ENCODE results near the gene HFM1. TPM values are rescaled to one million over a fixed set of nuclear protein-coding genes. Genes with fewer than 3 reads are reported as not detected.

The HFM1 gene
- total RNA-seq (2014; rRNA removed; shearing (Covaris generic)): 0.66 and 1.0 TPM in 2 replicates

DNA sequence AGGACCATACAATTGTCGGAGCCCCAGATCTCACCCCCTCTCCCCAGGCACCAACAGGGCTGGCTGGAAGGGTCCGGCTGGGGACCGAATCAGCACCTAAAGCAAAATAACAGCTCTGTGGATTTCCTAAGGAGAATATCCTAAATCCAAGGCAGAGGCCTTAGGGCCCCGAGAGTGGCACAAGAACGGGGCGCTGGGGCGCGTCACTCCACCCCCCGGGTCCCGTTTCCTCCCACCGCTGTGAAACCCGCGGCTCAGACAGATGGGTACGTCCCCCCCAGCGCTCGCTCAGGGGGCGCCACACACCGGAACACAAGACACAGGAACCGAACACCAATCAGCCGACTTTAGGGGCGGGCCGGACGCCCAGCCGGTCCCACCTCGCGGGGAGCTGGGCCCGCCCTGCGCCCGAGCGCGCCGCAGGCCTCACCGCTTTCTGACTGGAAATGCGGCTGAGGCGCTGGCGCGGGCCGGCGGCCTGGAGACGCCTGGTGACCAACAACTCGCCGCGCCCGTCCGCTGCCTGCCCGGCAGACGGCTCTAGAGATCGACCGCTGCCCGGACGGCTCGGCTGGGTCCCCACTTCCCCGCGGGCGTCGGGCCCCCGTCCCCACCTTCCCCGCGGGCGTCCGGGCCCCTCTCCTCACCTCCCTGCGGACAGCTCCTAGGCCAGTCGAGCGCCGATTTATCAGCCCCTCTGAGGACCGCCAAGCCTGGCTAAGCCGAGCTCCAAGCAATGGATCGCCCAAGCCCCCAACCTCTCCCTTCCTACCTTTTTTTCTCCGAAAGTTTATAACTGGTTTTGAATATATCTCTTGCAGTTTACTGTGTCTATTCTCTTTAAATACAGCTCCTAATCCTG lies at the start of gene HFM1:
TSS of gene HFM1 (minus strand) at position 687 of the 862 bp plus-strand sequence. CDS start 3,755 bp downstream, outside the sequence.

Small RNA genes within 50 kb of the gene (small RNA-seq; reads per million reads assigned to genes)
- not detected for gene RF00019

Other genes starting within 250 kb of the HFM1 start
- 4.3 and 6.2 TPM in 2 replicates for gene CDC7, start 96.0 kb upstream of the HFM1 start, total RNA-seq (2014; rRNA removed; shearing (Covaris generic))

Measured in A375 (cell line).